Measurements from ENCODE around the gene WDR91.

DNA sequence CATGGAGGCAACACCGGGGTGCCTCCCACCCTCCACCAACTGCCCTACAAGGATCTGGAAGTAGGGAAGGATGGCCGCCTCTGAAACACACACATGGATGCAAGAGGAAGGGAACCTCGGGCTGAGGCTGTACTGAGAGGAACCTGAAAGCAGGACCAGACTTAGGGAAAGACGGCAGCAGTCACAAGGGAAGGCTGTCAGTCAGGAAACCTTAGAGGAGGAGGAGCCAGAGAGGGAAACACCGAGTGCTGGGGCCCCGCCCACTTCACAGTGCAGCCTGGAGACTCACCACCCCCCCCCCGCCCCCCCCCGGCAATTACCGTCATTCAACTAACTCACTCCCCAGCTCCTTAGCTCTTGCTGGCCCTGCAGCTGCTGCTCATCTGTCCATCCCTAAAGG is 43.3 kb downstream of the WDR91 start:
- TF ChIP-seq, protein P1, sequence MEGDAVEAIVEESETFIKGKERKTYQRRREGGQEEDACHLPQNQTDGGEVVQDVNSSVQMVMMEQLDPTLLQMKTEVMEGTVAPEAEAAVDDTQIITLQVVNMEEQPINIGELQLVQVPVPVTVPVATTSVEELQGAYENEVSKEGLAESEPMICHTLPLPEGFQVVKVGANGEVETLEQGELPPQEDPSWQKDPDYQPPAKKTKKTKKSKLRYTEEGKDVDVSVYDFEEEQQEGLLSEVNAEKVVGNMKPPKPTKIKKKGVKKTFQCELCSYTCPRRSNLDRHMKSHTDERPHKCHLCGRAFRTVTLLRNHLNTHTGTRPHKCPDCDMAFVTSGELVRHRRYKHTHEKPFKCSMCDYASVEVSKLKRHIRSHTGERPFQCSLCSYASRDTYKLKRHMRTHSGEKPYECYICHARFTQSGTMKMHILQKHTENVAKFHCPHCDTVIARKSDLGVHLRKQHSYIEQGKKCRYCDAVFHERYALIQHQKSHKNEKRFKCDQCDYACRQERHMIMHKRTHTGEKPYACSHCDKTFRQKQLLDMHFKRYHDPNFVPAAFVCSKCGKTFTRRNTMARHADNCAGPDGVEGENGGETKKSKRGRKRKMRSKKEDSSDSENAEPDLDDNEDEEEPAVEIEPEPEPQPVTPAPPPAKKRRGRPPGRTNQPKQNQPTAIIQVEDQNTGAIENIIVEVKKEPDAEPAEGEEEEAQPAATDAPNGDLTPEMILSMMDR (conservative IDR thresholded peaks at IDR 0.05; ENCODE audit: low read length), result no peak
- TF ChIP-seq EZH2phosphoT487 (IDR thresholded peaks at IDR 0.05; ENCODE audit: borderline replicate concordance), result no peak
